ENCODE results near the gene OSMR. TPM values are rescaled to one million over a fixed set of nuclear protein-coding genes. Genes with fewer than 3 reads are reported as not detected.
"Not testable (repeated sequence)": the region's sequence is repeated elsewhere in the genome, so short reads cannot be mapped to it uniquely, and the experiment has no call there.

Gene OSMR
- total RNA-seq, 1 donor from 2014 or later: 24.2 TPM

DNA sequence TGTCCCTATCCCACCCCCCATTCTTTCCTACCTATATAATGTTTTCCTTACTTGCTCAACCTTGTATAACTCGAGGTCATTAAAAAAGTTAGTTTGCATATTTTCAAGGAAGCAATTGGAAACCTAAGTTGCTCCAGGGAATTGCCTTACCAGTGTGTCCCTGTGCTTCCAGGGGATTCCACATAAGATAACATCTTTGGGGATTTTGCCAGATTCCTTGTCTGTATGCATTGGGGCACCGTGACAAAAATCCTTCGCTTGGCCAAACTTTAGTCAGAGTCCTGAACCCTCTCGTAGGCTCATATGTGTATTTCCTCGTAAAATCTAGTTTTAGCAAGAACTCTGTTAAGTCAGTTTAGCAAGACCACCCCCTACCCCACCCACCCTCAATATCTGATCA lies 14.7 kb upstream of the OSMR start:
- DNase-seq: no peak

DNA sequence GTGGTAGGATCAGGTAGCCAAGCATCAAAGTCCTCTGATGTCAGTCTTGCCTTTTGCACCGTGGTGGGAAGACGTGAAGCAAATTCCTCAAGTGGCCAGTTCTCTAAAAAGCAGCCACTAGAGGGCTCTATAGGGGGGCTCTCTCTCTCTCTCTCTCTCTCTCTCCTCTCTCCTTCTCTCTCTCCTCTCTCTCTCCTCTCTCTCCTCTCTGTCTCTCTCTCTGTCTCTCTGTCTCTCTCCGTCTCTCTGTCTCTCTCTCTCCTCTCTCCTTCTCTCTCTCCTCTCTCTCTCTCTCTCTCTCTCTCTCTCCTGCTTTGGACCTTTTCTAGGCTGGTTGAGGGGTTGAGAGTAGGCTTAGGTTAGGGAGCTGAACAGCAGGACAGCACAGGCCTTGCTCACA lies 13.9 kb upstream of the OSMR start:
- peak; percentile 69 for DNase-seq

GRCh38 chr5:38832810-38833209 lies 13.0 kb upstream of the OSMR start:
- no peak for DNase-seq

GRCh38 chr5:38835887-38836286 lies 9.9 kb upstream of the OSMR start:
- peak; percentile 19 for DNase-seq

- no peak for DNase-seq
Observed at GRCh38 chr5:38837416-38837815, 8.4 kb upstream of the OSMR start.

GRCh38 chr5:38837932-38838331 lies 7.9 kb upstream of the OSMR start:
- no peak for DNase-seq

DNA sequence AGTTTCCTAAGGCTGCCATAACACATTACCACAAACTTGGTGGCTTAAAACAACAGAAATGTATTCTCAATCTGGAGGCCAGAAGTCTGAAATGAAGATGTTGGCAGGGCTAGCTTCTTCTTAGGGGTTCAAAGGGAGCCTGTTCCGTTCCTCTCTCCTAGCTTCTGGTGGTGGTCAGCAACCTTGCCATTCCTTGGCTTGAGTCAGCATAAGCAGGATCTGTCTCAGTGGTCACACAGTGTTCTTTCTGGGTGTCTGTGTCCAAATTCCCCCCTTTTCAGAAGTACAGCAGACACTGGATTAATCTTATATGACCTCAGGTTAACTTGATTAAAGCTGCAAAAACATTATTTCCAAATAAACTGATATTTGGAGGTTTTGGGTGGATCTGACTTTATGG lies 2.1 kb upstream of the OSMR start:
- DNase-seq: no peak

DNA sequence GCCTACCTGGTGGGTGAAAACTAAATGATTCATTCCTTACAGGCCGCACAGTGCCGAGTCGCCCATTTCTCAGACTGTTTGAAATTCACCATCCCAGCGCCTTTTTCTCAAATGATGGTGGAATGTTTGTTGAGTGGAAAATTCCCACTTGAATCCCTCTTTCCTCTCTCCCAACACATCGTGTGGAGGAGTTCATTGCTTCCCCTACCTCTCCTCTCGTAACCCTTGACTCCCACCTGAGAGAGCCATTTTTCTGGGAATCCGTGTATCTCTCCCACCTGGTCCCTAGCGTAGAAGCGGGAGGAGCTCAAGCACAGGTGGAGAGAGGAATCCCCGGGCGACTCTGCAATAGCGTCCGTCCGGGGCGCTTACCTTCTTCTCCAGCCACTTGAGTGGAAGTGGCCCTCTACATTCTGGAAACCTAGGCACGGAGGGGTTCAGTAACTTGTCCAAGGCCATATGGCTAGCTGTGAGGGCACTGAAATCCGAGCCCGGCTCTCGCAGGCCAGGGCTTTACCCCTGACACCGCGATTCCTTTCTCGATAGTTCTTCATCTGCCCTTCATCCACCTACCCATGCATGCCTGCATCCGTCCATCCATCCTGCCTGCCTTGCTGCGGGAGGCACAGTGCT lies 683 bp downstream of the OSMR start:
- no peak for DNase-seq

DNA sequence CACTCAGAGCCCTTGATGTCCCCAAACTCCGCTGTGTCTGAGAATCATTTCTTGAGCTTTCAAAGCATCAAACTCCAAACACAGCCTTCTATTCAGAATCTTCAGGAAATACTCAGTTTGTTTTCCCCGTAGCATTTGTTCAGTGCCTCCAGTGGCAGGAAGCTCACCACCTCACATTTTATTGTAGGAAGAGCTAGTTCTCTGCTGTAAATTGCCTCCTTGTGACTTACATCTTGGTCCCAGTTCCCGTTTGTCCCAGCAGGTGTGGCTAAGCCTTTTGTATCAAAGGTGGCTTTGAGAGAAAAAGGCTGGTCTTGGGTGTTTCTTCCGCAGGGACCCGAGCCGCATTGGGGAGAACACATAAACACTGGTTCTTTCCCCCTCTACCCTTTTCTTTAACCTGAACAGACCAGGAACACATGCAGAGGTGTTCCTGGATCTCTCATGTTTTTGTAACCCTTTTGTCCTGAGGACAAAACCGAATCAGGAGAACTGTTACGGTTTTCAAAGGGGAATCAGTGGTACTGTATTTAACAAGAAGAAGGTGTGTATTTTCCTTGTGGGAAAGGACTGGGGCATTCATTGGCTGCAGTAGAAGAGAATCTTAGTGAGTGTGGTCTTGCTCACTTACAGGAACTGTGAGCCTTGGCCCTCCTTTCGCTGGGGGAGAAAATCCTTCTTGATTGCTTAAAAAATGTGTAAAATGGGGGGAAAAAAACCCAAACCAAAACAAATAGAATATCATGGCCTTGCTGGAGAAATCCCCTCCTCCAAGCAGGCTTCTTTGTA lies 1.9 kb downstream of the OSMR start:
- no peak for DNase-seq

DNA sequence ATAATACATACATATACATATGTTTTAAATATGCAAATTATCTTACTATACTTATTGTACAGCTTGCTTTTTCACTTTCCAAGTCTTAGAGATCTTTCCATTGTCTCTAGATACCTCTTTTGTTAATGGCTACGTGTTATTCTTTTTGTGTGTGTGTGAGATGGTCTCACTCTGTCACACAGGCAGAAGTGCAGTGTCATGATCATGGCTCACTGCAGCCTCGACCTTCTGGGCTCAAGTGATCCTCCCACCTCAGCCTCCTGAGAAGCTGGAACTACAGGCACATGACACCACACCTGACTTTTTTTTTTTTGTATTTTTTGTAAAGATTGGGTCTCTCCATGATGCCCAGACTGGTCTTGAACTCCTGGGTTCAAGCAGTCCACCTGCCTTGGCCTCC lies 2.8 kb downstream of the OSMR start:
- no peak for DNase-seq

DNA sequence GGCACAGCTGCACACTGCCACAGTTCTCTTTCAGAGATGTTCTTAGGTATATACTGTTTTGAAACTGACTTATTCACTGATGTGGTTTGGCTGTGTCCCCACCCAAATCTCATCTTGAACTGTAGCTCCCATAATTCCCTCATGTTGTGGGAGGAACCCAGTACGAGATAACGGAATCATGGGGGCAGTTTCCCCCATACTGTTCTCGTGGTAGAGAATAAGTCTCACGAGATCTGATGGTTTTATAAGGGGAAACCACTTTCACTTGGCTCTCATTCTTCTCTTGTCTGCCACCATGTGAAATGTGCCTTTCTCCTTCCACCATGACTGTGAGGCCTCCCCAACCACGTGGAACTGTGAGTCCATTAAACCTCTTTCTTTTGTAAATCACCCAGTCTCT lies 5.8 kb downstream of the OSMR start:
- not testable (repeated sequence) for DNase-seq

GRCh38 chr5:38853753-38854470 lies 8.1 kb downstream of the OSMR start:
- no peak for DNase-seq

GRCh38 chr5:38854907-38855306 lies 9.1 kb downstream of the OSMR start:
- DNase-seq: no peak

GRCh38 chr5:38856660-38857059 lies 10.8 kb downstream of the OSMR start:
- DNase-seq: no peak

DNA sequence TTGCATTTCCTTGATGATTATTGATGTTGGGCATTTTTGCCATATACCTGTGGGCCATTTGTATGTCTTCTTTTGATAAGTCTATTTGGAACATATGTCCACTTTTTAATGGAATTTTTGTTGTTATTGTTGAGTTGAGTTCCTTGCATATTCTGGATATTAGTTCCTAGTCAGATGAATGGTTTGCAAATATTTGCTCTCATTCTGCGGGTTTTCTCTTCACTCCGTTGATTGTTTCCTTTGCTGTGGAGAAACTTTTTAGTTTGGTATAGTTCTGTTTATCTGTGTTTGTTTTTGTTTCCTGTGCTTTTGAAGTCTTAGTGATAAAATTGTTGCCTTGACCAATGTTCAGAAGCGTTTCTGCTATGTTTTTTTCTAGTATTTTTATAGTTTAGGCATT lies 13.0 kb downstream of the OSMR start:
- no peak for DNase-seq

DNA sequence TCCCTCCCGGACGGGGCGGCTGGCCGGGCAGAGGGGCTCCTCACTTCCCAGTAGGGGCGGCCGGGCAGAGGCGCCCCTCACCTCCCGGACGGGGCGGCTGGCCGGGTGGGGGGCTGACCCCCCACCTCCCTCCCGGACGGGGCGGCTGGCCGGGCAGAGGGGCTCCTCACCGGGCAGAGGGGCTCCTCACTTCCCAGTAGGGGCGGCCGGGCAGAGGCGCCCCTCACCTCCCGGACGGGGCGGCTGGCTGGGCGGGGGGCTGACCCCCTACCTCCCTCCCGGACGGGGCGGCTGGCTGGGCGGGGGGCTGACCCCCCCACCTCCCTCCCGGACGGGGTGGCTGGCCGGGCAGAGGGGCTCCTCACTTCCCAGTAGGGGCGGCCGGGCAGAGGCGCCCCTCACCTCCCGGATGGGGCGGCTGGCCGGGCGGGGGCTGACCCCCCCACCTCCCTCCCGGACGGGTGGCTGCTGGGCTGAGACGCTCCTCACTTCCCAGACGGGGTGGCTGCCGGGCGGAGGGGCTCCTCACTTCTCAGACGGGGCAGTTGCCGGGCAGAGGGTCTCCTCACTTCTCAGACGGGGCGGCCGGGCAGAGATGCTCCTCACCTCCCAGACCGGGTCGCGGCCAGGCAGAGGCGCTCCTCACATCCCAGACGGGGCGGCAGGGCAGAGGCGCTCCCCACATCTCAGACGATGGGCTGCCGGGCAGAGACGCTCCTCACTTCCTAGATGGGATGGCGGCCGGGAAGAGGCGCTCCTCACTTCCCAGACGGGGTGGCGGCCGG lies 16.4 kb downstream of the OSMR start:
- DNase-seq: not testable (repeated sequence)

GRCh38 chr5:38866362-38867031 lies 20.7 kb downstream of the OSMR start:
- DNase-seq: no peak

GRCh38 chr5:38867032-38867398 lies 21.2 kb downstream of the OSMR start:
- no peak for DNase-seq

DNA sequence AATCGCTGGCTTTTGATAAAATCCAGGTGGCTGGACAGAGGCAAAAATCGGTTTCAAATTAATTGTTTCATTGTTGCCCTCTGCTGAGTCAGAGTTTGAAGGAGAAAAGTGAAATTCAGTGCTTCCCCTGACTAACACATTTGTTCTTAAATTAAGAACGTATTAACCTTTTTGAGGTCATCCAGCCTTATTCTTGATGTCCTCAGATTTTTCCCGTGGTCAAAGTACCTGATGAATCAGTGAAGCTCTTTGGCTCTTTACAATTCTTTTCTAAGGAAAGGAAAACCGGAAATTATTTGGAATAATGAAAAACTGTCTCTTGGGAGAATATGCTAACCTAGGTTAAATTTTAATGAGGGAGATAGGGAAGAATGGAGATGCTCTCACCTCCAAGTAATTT lies 21.6 kb downstream of the OSMR start:
- peak; percentile 57 for DNase-seq

DNA sequence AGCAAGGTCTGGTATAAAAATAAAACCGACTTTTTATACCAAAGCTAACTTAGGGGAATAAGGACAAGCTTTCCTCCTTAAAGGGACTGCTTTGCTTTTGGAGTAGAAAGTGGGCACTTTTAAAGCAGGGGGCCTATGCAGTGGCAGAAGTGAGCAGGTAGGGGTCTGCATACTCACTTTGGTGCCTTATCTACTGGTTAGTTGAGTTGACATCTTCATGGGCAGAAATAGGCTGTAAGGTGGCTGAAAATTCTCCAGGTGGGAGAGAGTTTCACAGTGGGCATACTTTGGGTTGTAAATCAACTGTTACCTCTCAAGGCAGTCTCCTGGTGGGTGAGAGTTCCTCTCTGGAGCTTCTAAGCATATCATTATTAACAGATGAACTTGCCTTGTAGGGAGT lies 24.8 kb downstream of the OSMR start:
- DNase-seq: no peak

DNA sequence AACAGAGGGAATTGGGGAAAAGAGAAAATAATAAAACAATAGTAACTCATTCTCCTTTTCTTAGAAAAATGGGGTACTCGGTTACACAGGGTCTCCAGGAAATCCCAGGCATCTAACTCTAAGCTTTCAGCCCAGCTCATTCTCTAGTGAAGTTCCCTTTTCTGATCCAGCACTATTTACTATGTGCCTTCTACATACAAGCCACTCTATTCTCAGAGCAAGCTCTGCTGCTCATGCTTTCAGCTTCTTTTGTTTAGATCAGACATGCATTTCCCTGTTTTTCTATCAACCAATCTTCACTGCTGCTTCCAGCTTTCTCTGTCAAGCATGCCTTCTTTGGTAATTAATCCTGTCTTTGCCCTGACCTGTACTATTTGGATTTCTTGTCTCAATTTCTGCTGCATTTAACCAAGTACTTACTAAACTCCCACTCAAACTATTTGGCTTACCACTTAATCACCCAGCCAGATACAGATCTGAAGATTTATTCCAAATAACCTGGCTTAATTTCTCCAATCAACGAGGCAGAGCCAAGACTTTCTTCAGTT lies 25.3 kb downstream of the OSMR start:
- no peak for DNase-seq
